Measurements from ENCODE around the gene CAPS2.

DNA sequence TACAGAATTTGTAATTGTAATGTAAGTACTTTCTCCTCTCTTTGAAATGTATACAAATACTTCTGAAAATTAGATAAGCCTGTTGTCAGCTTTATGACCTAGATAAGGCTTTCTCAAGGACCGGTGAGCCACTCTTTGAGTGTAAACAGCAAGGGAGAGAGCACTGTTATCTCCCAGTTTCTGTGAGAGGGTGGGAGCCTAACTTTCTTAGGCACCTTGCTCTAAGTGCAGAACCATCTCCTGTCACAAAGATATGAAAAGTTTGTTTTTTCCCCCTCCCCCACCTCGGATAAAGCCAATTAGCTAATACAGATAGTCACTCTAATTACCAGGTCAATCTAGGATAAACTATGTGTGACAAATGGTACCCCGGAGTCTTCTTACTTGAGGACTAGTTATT lies 35.8 kb downstream of the CAPS2 start:
- TF ChIP-seq POLR2A (IDR thresholded peaks at IDR 0.05; ENCODE audit: low read depth, low read length) (no peak), POLR2AphosphoS5 (IDR thresholded peaks at IDR 0.05; ENCODE audit: insufficient read depth, low read depth, low read length) (no peak), JUN (IDR thresholded peaks at IDR 0.05; ENCODE audit: borderline replicate concordance, insufficient read depth, insufficient read length, low read depth) (no peak), EZH2 (IDR thresholded peaks at IDR 0.05; ENCODE audit: borderline replicate concordance, low read depth, low read length, severe bottlenecking) (no peak), FOS (IDR thresholded peaks at IDR 0.05; ENCODE audit: borderline replicate concordance, insufficient read depth, low read length) (no peak), MYC (IDR thresholded peaks at IDR 0.05; ENCODE audit: low read depth, low read length) (no peak)
- TF ChIP-seq, protein P1, sequence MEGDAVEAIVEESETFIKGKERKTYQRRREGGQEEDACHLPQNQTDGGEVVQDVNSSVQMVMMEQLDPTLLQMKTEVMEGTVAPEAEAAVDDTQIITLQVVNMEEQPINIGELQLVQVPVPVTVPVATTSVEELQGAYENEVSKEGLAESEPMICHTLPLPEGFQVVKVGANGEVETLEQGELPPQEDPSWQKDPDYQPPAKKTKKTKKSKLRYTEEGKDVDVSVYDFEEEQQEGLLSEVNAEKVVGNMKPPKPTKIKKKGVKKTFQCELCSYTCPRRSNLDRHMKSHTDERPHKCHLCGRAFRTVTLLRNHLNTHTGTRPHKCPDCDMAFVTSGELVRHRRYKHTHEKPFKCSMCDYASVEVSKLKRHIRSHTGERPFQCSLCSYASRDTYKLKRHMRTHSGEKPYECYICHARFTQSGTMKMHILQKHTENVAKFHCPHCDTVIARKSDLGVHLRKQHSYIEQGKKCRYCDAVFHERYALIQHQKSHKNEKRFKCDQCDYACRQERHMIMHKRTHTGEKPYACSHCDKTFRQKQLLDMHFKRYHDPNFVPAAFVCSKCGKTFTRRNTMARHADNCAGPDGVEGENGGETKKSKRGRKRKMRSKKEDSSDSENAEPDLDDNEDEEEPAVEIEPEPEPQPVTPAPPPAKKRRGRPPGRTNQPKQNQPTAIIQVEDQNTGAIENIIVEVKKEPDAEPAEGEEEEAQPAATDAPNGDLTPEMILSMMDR (IDR thresholded peaks at IDR 0.05; ENCODE audit: extremely low read depth in 1 of 2, insufficient read depth in 1 of 2, low read depth in 1 of 2, low read length in 2 of 2) = no peak
- TF ChIP-seq, protein P2, sequence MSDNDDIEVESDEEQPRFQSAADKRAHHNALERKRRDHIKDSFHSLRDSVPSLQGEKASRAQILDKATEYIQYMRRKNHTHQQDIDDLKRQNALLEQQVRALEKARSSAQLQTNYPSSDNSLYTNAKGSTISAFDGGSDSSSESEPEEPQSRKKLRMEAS (IDR thresholded peaks at IDR 0.05; ENCODE audit: insufficient read depth, insufficient read length) = no peak
